ENCODE data around the gene SLAIN2. TPM values are rescaled to one million over a fixed set of nuclear protein-coding genes. Genes with fewer than 3 reads are reported as not detected.

Gene SLAIN2
- total RNA-seq, 6 donors from 2014 or later, result 20.6 to 90.9 (median 68.8) TPM

DNA sequence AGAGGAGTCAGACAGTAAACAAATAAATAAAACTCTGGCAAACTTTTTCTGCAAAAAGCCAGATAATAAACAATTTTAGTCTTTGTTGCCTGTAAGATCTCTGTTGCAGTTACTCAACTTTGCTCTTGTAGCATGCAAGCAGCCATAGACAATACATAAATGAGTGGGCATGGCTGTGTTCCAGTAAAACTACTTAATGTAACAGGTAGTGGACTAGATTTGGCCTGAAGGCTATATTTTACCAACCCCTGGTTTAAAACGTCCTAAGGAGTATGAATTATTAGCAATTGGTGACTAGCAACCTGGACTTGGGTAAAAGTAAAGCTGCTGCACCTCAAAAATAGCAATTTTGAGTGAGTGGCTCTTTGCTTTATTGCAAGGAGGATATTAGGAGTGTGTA lies 30.9 kb downstream of the SLAIN2 start:
- peaks cover 2 to 30% (median 19%) of the 10 kb centered on the region in 4 donors for H3K4me1 ChIP-seq
- no peak overlapping the region for H3K27ac ChIP-seq
- no peaks in the 10 kb centered on the region for H3K36me3 ChIP-seq
- DNase-seq (no peak), ATAC-seq (ENCODE audit: low FRiP score in 2 of 2) (no peak)
- TF ChIP-seq EP300 (IDR thresholded peaks at IDR 0.05) (no peak), POLR2AphosphoS5 (IDR thresholded peaks at IDR 0.05) (no peak), POLR2A (IDR thresholded peaks at IDR 0.05) (no peak)
- TF ChIP-seq, protein P1, sequence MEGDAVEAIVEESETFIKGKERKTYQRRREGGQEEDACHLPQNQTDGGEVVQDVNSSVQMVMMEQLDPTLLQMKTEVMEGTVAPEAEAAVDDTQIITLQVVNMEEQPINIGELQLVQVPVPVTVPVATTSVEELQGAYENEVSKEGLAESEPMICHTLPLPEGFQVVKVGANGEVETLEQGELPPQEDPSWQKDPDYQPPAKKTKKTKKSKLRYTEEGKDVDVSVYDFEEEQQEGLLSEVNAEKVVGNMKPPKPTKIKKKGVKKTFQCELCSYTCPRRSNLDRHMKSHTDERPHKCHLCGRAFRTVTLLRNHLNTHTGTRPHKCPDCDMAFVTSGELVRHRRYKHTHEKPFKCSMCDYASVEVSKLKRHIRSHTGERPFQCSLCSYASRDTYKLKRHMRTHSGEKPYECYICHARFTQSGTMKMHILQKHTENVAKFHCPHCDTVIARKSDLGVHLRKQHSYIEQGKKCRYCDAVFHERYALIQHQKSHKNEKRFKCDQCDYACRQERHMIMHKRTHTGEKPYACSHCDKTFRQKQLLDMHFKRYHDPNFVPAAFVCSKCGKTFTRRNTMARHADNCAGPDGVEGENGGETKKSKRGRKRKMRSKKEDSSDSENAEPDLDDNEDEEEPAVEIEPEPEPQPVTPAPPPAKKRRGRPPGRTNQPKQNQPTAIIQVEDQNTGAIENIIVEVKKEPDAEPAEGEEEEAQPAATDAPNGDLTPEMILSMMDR (IDR thresholded peaks at IDR 0.05), result no peak
- H3K4me3 ChIP-seq, result no peak overlapping the region
- no peaks in the 10 kb centered on the region for H3K9me3 ChIP-seq
- H3K27me3 ChIP-seq, result no peaks in the 10 kb centered on the region
- WGBS, 2 donors, result 50 to 75% methylated on average over 1 of the region's 1 CpG

DNA sequence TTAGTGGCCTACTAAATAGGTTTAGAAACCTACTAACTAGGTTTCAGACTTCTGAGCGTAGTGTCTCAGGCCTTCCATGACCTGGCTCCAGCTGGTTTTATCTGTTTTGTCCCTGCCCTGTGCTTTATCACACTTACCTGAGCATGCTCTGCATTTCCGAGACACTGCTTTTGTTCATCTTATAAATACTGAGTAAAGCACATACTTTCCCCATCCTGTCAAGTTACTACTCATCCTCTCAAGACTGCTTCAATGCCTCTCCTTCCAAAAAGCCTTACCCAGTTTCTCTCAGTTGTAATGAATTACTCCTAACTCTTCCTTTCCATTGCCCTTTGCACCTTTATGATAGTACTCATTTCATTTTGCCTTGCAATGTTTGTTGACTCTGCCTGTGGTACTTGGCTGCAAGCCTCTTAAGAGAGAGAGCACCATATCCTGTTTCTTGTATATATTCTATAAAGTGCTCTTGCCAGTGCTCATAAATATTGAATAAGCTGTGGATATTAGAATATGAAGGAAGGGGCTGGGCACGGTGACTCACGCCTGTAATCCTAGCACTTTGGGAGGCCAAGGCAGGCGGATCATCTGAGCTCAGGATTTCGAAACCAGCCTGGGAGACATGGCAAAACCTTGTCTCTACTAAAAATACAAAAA lies 34.4 kb downstream of the SLAIN2 start:
- H3K27ac ChIP-seq, result no peak overlapping the region
- WGBS, 2 donors, result 80 to 84% methylated on average over 6 of the region's 6 CpGs
- ATAC-seq (ENCODE audit: low FRiP score in 2 of 2) (peak in 1 of 2 donors; percentile 28), DNase-seq (peak in 1 of 2 donors; percentile 43)
- H3K27me3 ChIP-seq, result no peaks in the 10 kb centered on the region
- peaks cover 3 to 13% (median 8%) of the 10 kb centered on the region in 4 donors for H3K4me1 ChIP-seq
- TF ChIP-seq, protein P1 (IDR thresholded peaks at IDR 0.05), result no peak
- TF ChIP-seq EP300 (IDR thresholded peaks at IDR 0.05) (no peak), POLR2A (IDR thresholded peaks at IDR 0.05) (no peak), POLR2AphosphoS5 (IDR thresholded peaks at IDR 0.05) (no peak)
- no peak overlapping the region for H3K4me3 ChIP-seq
- H3K36me3 ChIP-seq, result peaks cover 0 to 9% (median 0%) of the 10 kb centered on the region in 4 donors
- no peaks in the 10 kb centered on the region for H3K9me3 ChIP-seq

DNA sequence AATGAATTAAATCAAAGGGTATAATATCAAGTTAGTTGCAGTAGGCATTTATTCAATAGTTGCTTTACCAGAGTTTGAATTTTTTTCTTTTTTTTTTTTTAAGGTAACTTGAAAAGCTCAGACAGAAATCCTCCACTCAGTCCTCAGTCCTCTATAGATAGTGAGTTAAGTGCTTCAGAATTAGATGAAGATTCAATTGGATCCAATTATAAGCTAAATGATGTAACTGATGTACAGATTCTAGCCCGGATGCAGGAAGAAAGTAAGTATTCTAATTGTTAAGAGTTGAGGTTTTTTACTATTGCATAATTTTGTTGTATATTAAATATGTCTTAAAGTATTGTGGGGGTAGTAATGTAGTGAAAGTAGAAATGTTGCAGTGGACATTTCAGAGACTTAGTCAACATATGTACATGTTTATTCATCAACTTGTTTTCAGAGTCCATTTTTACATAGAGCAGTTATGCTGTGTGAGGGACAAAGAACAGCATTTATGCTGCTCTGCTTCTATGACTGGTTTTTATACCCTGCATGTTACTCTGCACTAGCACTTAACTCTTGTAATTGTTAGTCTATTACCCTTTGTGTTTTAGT lies 38.4 kb downstream of the SLAIN2 start:
- Histone ChIP-seq H3K9me3 (no peaks in the 10 kb centered on the region), H3K4me1 (peaks cover 0 to 10% (median 6%) of the 10 kb centered on the region in 4 donors), H3K4me3 (no peak overlapping the region), H3K27ac (no peak overlapping the region), H3K27me3 (no peaks in the 10 kb centered on the region), H3K36me3 (peaks cover 3 to 32% (median 5%) of the 10 kb centered on the region in 4 donors)
- ATAC-seq (ENCODE audit: low FRiP score in 2 of 2) (no peak), DNase-seq (no peak)
- TF ChIP-seq EP300 (IDR thresholded peaks at IDR 0.05) (no peak), POLR2A (IDR thresholded peaks at IDR 0.05) (no peak)
- TF ChIP-seq, protein P1 (IDR thresholded peaks at IDR 0.05), result no peak
- WGBS, 2 donors, result 45 to 55% methylated on average over 1 of the region's 1 CpG

DNA sequence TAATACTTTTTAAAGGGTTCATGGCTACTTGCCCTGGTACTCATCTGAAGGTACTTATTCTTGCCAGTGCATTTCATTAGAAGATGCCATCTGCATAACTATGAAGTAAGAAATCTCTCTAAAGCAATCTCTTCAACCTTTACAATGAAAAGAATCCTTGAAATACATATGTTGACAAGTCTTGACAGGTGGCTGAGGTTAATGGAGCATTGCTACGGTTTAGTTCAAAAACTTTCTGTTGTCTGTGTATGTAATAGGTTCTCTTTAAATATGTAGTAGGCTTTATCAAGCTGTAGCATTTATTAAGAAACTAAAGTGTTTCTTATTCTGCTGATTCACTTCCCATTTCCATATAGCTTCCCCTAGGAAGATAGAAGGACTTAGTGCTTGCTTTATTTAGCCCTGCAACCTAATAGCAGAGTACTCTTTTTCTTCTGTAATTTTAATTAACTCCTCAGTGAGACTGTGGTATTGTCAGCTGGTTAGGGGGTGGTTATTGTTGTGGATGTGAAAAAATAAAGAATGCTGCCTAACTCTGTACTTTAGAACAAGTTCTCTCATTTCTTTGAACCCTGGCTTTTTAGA lies 39.3 kb downstream of the SLAIN2 start:
- Histone ChIP-seq H3K27me3 (no peaks in the 10 kb centered on the region), H3K4me3 (no peak overlapping the region), H3K4me1 (peaks cover 0 to 6% (median 5%) of the 10 kb centered on the region in 4 donors), H3K9me3 (no peaks in the 10 kb centered on the region), H3K27ac (peak overlapping the region in 1 of 4 donors; percentile 22), H3K36me3 (peaks cover 6 to 42% (median 9%) of the 10 kb centered on the region in 4 donors)
- ATAC-seq (ENCODE audit: low FRiP score in 2 of 2), result no peak
- WGBS, 2 donors, result 57 to 68% methylated on average over 1 of the region's 1 CpG
- DNase-seq, result no peak
- no peak for TF ChIP-seq POLR2AphosphoS5 (IDR thresholded peaks at IDR 0.05)
- TF ChIP-seq, protein P1 (IDR thresholded peaks at IDR 0.05), result no peak
- TF ChIP-seq EP300 (IDR thresholded peaks at IDR 0.05), result no peak
- no peak for TF ChIP-seq POLR2A (IDR thresholded peaks at IDR 0.05)

All from upper lobe of left lung (tissue), 6 donors.